ENCODE measurements around the gene MAGEL2.

Gene MAGEL2

DNA sequence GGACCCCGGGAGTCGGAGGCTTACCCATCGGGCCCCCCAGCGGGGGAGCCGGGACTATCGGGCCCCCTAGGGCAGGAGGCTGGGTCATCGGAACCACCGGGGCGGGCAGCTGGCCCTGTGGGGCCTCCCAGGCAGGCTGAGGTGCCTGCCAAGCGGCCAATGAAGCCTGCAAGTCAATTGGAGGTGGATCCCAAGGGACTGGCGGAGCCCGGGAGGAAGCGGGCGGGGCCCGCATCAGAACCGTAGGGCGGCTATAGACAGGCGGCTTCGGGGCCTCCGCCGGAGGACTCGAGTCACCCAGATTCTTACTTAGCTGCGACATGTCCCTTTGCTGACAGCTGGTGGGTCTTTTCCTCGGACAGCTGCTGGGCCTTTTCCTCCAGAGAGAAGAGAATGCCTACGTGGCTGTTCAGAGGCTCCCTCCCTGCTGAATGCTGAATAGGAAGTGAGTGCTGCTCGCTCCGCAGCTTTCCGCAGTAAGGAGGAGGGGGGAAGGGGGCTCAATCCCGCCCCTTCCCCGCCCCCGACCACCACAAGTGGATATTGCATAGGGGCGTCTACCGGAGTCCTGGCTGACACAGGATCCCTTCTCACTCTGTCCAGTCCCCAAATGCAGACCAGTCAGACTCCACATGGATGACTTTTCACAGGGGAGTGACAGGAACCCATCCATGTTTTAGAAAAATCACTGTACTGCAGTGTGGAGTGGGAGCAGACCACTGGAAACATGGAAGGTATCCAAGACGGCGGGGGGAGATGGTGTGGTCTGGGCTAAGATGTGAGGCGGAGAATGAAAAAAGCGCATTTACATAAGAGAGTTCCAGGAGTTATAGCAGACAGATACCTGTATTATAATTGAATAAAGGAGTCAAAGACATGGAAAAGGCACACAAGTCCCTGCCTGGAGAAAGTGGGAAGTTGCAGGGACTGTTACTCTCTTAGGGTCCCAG is at the start of gene MAGEL2:
Gene MAGEL2 (minus strand): TSS at position 447 of the 950 bp plus-strand sequence. CDS start 125 bp downstream, at position 322.
- no peak for DNase-seq

GRCh38 chr15:23695282-23695681 is 47.6 kb upstream of the MAGEL2 start:
- DNase-seq, result no peak

DNA sequence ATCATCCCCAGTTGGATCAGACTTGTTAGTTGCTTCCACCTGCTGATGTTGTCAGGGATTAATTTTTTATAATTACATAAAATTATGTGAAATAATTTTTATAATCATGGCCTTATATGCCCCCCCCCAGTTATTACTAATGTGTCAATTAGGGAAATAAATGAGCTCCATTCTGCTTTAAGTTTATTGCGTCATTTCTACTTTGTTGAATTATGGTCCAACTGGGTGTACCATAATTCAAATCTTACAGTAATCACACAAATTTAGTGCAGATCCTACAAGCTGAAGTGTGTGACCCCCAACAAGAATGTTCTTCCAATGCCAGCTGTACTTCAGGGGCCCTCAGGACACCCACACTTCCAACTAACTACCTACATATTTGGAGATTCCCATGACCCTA is 46.9 kb upstream of the MAGEL2 start:
- no peak for DNase-seq

DNA sequence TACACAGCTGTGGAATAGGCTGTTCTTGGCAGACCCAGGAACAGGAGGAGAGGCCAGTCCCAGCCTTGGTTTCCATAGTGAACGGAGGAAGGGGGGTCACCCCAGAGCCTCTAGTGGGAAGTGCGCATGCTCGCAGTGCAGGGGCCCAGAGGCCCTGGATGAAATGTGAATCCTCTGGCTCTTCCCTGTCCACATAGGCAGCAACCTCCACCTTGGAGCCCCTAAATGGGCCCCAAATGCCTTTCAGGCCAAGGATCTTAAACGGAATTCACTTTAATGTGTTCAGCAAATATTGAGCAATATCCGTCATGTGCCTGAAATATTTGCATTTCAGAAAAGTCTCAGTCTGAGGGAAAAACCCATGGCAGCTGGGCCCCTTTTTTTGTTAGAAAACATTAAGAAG is 42.8 kb upstream of the MAGEL2 start:
- DNase-seq, result no peak

DNA sequence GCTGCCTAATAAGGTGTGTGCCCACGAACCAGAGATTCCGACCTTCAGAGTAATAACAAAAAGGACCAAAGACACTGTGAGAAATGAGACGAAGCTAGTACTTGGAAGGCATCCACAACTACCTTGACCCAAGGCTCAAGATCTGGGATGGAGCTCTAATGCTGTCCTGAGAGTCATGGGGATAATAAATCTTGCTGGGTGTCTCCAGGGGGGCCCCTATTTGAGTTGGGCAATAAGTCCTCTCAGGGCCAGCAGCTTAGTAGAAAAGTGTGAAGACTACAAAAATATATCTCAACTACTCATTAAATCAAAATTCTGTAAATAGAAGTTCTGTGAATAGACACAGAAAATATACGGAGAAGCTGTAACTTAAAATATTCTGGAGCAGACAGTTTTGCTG is 42.3 kb upstream of the MAGEL2 start:
- DNase-seq, result no peak

GRCh38 chr15:23687143-23687470 is 39.4 kb upstream of the MAGEL2 start, which contains the start of gene NDN:
Gene NDN, minus strand, starts transcription at chr15:23687305. Its CDS starts 88 bp downstream, at chr15:23687217.
- peak; percentile 52 for DNase-seq

GRCh38 chr15:23686466-23687142 is 38.9 kb upstream of the MAGEL2 start:
- DNase-seq, result no peak

DNA sequence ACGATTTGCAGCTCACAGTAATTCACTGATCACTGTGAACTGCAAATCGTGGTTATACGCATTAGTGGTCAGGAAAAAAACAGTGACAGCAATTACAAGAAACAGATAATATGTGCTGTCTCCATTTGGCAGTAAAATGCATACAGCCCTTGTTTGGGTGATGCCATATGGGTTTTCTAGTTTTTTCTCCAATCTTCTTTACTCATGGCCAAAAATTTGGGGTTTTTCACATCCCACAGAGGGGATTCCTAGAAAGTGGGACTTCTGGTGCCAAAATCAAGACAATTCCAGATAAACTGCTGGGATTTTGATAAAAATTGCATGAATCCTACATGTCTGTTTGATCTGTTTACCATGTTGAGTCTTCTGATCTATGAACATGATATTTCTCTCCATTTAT is 23.8 kb upstream of the MAGEL2 start:
- DNase-seq, result no peak

- DNase-seq, result no peak
Observed at GRCh38 chr15:23670970-23671369, 23.3 kb upstream of the MAGEL2 start.

GRCh38 chr15:23663232-23663631 is 15.6 kb upstream of the MAGEL2 start:
- no peak for DNase-seq

- DNase-seq, result peak; percentile 62
Observed at GRCh38 chr15:23648920-23649515, 1.4 kb upstream of the MAGEL2 start.

DNA sequence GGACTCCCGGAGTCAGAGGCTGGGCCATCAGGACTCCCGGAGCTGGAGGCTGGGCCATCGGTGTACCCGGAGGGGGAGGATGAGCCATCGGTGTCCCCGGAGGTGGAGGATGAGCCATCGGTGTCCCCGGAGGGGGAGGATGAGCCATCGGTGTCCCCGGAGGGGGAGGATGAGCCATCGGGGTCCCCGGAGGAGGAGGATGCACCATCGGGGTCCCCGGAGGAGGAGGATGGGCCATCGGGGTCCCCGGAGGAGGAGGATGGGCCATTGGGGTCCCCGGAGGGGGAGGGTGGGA is 719 bp downstream of the MAGEL2 start:
- DNase-seq, result no peak

GRCh38 chr15:23646165-23647000 is 1.3 kb downstream of the MAGEL2 start:
- DNase-seq, result no peak

DNA sequence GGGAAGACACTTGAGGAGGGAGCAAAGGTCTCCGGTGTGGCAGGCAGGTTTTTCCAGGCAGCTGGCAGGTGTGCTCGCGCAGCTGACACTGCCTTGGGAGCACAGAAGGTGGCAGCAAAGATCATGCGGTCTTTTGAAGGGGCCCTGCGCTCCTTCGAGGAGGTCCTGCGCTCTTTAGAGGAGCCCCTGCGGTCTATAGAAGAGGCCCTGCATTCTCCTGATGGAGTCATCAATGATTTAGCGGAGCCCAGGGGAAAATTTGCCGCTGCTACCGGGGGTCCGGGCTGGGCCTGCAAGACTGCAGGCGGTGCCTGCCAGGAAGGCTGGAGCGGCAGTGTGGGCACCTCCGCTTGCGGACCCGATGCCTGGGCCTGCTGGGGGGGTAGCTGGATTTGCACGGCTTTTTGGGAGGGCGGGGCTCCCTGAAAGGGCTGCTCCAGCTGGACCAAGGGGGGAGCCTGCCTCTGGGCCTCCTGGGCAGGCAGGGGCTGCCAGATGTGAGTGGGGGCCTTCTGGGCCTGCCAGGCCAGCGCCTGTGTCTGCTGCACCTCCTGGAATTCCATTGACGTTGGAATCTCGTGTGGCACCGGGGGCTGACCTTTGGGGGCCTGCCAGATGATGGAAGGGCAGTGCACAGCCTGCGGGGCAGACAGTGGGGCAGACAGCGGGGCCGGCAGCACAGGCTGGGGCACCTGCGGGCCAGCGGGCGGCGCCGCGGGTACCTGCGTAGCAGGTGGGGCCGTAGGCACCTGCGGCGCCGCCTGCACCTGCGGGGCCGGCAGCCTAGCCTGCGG is 2.1 kb downstream of the MAGEL2 start:
- no peak for DNase-seq

DNA sequence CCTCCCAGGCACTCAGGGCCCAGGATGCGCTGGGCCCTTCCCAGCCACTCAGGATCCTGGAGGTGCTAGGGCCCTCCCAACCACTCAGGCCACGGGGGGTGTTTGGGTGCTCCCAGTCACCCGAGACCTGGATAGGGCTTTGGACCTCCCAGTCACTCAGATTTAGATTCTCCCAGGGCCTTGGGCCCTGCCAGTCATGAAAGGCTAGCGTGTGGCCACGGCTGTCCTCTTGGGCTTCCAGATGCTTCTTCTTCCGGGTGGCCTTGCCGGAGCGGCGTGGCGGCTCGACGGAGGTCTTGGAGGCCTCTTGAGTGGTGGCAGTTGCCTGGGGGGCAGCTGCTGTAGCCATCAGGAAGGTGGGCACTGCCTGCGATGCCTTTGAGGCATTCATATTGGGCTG is 2.8 kb downstream of the MAGEL2 start:
- DNase-seq, result no peak

- DNase-seq, result peak; percentile 68
Observed at GRCh38 chr15:23642413-23643044, 5.1 kb downstream of the MAGEL2 start.

DNA sequence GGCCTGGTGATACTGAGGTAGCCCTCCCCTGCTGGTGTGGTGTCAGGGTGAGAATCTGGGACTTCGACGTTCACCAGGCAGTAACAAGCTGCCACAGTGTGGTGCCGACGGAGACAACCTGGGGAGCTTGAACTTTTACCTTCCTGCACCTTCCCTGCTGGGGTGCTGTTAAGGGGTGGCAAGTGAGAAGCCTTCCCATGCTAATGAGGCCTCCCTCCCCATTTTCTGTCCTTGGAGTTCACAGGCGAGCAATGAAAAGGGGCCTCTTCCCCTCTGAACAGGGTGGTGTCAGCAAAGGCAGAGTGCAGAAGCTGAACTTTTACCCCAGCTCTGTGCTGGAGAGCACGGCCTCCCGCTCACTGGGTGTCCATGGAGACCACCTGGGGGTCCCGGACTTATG is 13.5 kb downstream of the MAGEL2 start:
- no peak for DNase-seq

GRCh38 chr15:23629234-23629805 is 18.3 kb downstream of the MAGEL2 start:
- no peak for DNase-seq

- no peak for DNase-seq
Observed at GRCh38 chr15:23628612-23629233, 18.9 kb downstream of the MAGEL2 start.

DNA sequence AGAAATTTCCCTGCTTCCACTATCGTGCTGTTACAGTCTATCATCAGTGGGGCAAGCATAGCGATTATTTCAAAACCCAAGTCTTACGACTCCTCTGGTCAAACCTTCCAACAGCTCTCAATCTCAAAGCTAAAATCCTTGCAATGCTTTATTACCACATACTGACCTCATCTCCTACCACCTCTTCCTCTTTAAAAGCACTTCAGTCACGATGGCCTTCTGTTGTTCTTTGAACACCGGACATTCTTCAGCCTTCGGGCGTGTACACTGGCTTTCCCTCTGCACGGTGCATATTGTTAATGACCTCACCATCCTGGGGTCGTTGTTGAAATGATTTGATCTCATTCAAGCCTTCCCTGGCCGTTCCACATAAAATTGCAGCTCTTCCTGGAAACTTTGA is 31.1 kb downstream of the MAGEL2 start:
- DNase-seq, result no peak

- no peak for DNase-seq
Observed at GRCh38 chr15:23606226-23606625, 41.4 kb downstream of the MAGEL2 start.

Measured in activated CD8-positive, alpha-beta memory T cell treated with anti-CD3 and anti-CD28 coated beads, Interleukin-2, amount 50 U/mL, for 48 hours (primary cell).